HG03469 (cell line): ENCODE measurements around the gene PSMG3.

Experiments
- ATAC-seq: cut with Tn5 transposase; IDR thresholded peaks from one replicate; pipeline ENCODE4 v1.9.1; 2021; ENCODE audit warnings: mild to moderate bottlenecking, moderate library complexity, moderate number of reproducible peaks; ENCODE audit not compliant: unreplicated experiment

Gene PSMG3

GRCh38 chr7:1580422-1581030, 10.7 kb upstream of the PSMG3 start:
- ATAC-seq, result no peak

GRCh38 chr7:1579481-1580421, 9.9 kb upstream of the PSMG3 start:
- ATAC-seq, result no peak

GRCh38 chr7:1578513-1578912, 8.7 kb upstream of the PSMG3 start:
- ATAC-seq, result no peak

- ATAC-seq, result no peak
These were observed 6.9 kb upstream of the PSMG3 start for GRCh38 chr7:1576521-1577253.

- no peak for ATAC-seq
These were observed 6.0 kb upstream of the PSMG3 start for GRCh38 chr7:1575809-1576208.

- no peak for ATAC-seq
These were observed 2.4 kb upstream of the PSMG3 start for GRCh38 chr7:1572111-1572822.

GRCh38 chr7:1569440-1569832, 396 bp downstream of the PSMG3 start:
- peak; percentile 11 for ATAC-seq

GRCh38 chr7:1569016-1569415, 816 bp downstream of the PSMG3 start:
- ATAC-seq, result no peak

GRCh38 chr7:1567896-1568510, 1.8 kb downstream of the PSMG3 start:
- ATAC-seq, result no peak

- no peak for ATAC-seq
These were observed 2.6 kb downstream of the PSMG3 start for GRCh38 chr7:1567049-1567771.

- no peak for ATAC-seq
These were observed 3.2 kb downstream of the PSMG3 start for GRCh38 chr7:1566687-1567048.

- no peak for ATAC-seq
These were observed 5.2 kb downstream of the PSMG3 start for GRCh38 chr7:1564603-1565022.

- no peak for ATAC-seq
These were observed 5.7 kb downstream of the PSMG3 start for GRCh38 chr7:1563981-1564602.

GRCh38 chr7:1562597-1563051, 7.2 kb downstream of the PSMG3 start:
- no peak for ATAC-seq

GRCh38 chr7:1562116-1562515, 7.7 kb downstream of the PSMG3 start:
- ATAC-seq, result no peak

- no peak for ATAC-seq
These were observed 8.5 kb downstream of the PSMG3 start for GRCh38 chr7:1561036-1561940.

- no peak for ATAC-seq
These were observed 9.2 kb downstream of the PSMG3 start for GRCh38 chr7:1560620-1561031.
